Activated naive CD4-positive, alpha-beta T cell treated with Interleukin-2 at 50 U/mL for 16 hours (primary cell): ENCODE results near the gene CNKSR1.

Source experiments
- DNase-seq: peaks from one replicate; pipeline ENCODE4 v3.0.0-alpha.2; 2020

Gene CNKSR1

DNA sequence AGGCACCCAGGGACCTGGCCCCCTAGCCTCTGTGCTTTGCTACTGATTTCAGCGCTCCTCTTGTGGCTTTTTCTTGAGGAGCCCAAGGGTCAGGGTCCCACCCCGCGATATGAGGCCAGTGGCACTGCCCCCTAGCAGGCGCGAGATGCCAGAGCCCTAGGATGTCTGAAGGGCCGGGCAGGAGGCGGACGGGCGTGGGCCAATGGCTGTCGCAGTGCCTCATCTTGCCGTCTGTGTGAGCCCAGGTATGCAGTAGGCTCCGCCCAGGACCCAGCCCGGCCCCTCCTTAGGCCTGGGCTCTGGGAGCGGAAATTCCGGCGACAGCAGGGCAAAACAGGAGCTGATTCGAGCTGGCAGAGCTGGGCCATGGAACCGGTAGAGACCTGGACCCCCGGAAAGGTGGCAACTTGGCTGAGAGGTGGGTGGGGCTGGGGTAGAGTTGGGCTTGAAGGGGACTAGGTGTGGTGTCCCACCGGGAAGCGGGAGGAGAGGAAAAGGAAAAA lies at the start of gene CNKSR1:
CNKSR1 (plus strand) TSS at position 310 of the 503 bp plus-strand sequence; CDS start at position 367, 57 bp downstream.
- DNase-seq = no peak

DNA sequence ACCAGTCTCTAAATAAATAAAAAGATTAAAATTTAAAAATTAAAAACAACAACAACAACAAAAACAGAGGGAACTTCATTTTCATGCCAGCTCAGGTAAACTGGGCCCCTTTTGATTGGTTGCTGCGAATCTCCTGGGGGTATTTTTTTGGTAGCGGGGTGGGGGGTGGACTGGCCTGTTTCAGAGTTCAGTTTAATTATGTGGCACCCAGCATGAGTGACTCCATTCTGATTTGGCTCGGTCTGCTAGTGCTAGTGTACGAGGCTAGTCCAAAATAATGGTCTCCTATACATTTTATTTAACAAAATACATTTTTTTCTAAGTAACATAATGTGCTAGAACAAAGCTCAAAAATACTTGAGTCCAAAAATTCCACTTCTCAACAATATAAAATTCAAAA lies 47.5 kb upstream of the CNKSR1 start:
- no peak for DNase-seq

- DNase-seq = no peak
Observed at GRCh38 chr1:26130695-26131094, 46.6 kb upstream of the CNKSR1 start.

DNA sequence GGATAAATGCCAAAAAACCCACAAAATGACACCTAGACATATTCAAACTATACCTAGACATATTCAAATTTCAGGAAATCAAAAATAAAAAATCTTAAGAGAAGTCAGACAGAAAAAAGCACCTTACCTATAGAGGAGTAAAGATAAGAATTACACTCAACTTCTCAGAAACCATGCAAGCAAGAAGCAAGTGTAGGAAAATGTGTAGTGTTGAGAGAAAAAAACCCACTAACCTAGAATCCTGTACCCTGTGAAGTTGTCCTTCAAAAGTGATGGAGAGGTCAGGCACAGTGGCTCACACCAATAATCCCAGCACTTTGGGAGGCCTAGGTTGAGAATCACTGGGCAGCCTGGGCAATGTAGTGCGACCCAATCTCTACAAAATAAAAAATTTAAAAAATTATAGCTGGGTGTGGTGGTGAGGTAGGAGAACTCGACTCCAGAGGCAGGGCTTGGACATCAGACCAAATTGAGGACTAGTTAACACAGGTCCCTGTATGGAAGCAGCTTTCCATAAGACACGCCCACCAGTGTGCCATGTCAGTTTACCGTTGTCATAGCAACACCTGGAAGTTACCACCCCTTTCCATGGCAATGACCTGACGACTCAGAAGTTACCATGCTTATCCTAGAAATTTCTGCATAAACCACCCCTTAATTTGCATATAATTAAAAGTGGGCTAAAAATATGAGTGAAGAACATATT lies 45.0 kb upstream of the CNKSR1 start:
- no peak for DNase-seq

DNA sequence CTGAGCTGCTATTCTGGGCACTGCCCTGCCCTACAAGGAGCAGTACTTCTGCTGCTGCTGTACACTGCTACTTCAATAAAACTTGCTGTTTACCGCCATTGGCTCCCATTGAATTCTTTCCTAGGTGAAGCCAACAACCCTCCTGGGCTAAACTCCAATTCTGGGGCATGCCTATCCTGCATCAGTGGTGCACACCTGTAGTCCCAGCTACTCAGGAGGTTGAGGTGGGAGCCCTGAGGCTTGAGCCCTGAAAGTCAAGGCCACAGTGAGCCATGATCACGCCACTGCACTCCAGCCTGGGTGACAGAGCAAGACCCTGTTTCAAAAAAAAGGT lies 44.5 kb upstream of the CNKSR1 start:
- no peak for DNase-seq

DNA sequence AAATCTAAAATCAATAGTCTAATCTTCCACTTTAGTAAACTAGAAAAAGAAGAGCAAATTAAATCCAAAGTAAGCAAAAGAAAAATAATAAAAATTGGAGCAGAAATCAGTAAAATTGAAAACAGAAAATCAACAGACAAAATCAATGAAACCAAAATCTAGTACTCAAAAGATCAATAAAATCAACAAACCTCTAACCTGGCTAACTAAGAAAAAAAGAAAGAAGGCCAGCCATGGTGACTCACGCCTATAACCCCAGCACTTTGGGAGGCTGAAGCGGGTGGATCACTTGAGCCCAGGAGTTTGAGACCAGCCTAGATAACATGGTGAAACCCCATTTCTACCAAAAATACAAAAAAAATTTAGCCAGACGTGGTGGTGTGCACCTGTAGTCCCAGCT lies 42.8 kb upstream of the CNKSR1 start:
- no peak for DNase-seq

DNA sequence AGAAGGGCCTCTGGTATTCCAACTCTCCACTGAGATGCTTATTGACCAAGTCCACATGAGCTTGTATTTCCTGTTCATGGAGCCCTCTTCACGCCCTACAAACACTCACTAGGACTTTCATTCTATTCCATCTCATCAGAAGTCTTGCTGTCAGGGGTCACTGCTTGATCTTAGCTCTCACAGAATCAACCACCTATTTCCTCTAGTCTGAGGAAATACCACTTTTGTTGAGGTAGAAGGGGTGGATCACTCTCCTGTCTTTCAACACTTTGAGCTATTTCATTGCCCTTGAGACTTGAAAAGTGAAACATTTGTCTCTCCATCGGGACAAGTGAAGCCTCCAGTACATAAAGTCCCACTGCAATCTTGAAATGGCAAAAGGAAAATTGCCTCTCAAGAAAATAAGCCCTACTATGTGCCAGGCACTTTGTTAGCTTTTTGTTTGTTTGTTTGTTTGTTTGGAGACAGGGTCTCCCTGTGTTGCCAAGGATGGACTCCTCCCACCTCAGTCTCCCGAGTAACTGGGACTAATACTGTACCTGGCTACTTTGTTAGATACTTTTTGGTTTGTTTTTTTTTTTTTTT lies 38.2 kb upstream of the CNKSR1 start:
- no peak for DNase-seq

DNA sequence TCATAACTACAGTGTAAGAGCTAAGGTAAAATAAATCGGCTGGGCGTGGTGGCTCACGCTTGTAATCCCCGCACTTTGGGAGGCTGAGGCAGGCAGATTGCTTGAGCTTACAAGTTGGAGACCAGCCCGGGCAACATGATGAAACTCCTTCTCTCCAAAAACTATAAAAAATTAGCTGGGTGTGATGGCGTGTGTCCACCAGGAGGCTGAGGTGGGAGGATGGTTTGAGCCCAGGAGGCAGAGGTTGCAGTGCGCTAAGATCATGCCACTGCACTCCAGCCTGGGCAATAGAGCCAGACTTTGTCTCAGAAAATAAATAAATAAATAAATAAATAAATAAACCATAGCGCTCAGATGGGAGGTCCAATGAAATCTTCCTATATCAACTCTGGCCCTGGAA lies 35.1 kb upstream of the CNKSR1 start:
- no peak for DNase-seq

DNA sequence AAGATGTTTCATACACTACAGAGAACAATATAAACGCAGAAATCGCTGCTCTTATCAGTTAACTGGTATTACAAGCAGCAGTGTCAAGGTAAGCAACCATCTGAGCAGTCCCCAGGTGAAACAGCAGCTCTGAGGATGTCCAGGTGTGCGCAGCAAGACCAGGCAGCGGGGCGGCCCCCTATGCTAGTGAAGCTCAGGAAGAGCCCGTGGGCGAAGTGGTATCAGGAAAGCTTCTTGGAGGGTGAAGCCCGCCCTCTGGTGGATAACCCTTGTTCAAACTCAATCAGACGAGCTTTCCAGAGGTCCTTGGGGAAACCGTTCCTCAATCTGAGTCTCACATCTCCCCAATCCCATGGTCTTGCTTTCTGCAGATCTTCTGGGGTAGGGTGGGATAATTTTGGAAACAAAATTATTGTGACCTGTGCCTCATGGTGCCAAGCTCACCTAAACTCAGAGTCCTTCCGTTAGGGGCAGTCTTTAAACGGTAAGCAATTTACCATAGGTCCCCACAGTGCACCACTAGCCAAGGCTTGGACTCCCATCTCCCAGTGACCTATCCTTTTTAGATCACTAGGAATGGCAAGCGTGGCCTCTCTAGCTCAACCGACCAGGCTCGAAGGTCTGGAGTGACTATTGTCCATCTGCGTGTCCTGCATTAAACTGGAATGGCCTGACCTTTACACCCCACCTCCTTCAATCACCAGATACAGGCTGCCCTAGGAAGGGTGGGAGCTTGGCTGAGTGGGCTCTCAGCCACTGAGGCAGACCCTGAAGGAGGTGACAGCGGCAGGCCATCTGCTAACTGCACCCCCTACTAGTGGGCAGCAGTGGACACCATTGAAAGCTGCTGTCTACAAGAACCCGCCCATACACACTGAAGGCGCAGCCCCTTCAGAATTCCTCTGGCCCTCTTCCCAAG lies 32.0 kb upstream of the CNKSR1 start:
- peak; percentile 70 for DNase-seq

DNA sequence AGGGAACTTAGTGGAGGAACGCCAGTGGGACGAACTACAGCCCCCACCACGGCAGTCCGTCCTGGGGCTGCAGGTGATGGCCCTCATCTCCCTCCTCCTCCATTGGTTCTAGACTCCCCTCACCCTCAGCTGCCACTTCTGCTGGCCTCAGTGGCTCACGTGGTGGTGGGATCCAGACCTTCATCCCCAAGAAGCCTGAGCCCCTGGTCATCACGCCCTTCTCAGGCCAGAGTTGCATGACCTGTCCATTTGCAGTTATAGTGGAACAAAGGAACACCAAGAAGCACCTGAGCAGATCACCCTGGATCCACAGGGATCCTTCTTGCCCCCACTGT lies 31.4 kb upstream of the CNKSR1 start:
- no peak for DNase-seq

GRCh38 chr1:26148887-26149286 lies 28.4 kb upstream of the CNKSR1 start:
- DNase-seq = no peak

- no peak for DNase-seq
Observed at GRCh38 chr1:26153966-26154532, 23.2 kb upstream of the CNKSR1 start.

DNA sequence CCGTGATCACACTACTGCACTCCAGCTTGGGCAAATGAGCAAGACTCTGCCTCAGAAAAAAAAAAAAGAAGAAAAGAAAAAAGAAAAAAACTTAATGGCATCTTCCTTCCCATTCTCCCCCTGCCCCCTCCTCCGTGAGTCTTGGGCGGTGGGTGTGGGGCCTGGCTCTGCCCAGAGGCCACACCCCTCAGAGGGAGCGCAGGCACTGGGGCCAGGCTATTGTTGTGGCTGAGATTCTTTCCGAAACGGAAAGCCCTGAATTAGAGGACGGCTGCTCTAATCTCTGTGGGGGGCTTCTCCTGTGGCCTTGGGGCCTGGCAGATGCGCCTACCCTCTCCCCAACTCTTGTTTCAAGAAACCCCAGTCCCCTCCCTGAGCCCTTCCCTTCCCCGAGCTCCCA lies 22.5 kb upstream of the CNKSR1 start:
- no peak for DNase-seq

DNA sequence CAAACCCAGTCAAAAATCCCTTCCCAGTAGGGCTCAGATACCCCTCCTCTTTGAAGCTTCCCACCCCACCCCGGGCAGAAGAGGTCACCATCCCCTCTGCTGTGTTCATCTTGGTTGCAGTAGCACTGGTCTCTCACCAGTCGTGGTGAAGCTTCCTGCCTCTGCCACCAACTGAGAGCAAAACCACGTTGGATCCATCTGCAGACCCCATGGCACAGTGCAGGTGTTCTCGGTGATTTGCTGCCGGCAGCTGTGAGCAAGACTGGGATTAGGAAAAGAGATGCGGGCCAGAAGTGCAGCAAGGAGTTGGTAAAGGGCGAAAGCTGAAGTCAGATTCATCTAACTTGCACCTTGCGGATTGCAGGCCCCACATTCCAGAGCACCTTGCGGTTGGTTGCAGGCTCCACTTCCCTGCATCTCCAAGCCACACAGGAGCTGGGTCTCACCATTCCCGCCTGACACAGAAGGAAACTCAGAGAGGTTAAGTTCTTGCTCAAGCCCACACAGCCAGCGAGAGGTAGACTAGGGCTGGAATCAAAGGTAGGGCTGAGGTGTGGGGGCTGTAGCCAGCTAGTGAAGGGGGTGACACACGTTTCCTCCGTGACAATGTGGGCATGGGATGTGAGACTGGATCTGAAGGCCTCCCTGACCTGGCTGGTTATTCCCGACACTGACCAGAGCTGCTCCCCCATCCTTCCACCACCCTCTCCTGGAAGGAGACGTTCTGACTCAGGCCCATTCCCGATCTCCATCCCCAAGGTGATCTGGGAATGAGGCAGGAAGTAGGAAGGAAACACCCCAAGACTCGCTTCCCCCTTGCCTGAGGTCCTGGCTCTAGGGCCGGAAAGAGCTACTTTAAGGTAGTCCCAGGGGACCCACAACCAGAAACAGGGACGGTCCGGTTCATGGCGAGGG lies 21.7 kb upstream of the CNKSR1 start:
- DNase-seq = no peak

DNA sequence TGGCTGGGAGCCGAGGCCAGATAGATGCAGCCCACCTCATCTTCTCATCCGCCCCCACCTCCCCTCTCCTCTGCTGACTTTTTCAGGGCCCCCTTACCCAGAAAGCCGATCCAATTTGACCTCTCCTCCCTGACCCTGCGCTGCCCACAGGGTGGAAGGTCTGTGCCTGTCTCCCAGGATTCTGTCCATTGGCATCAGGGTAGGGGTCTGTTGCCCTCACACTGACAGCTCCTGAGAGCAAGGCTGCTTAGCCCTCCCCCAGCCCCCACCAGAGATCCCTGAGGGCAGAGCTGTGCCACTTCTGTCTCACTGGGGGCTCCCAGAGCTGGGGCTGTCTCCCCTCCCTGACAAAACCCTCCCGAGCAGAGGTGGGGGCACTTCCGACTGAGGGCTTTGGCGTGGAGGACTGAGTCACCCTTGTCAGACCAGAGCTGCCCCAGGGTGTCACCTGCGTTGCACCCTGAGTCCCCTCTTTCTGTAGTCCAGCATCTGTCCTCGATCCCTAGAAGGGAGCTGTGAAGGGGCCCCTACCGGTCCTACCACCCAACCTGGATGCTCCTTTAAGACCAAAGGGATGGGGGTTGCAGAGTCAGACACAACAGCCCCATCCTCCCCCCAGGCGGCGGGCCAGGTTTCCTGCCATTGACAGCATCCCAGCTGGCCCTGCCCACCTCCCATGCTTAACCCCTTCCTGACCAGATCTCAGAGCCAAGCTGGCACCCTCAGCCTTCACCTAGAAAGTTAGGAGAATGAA lies 20.8 kb upstream of the CNKSR1 start:
- no peak for DNase-seq

DNA sequence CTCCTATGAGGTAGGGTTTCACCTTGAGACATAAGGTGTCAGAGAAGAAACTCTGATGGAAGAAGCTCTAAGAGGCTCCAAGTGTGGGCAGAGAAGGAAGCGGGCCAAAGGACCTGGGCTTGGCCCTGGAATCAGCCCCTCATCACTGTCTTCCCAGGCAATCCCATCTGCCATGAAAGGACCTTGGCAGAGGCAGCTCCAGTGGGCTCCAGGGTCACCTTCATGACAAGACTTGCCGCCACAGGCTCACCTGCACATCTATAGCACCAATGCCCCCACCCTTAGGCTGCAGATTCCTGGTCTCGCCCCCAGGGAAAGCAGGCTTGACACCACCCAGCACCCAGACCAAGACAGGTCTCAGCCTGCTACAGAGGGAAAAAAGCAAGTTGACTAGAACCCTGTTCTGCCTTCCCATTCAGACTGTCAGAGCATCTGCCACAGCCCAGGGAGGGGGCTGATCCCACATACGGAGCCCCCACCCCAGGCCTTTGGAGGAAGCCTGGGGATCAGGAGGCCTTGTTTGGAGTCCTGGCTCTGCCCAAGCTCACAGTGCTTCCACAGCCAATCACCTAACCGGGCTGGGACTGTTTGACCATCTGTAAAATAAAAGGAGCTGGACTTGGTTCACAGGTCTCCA lies 18.9 kb upstream of the CNKSR1 start:
- DNase-seq = no peak

DNA sequence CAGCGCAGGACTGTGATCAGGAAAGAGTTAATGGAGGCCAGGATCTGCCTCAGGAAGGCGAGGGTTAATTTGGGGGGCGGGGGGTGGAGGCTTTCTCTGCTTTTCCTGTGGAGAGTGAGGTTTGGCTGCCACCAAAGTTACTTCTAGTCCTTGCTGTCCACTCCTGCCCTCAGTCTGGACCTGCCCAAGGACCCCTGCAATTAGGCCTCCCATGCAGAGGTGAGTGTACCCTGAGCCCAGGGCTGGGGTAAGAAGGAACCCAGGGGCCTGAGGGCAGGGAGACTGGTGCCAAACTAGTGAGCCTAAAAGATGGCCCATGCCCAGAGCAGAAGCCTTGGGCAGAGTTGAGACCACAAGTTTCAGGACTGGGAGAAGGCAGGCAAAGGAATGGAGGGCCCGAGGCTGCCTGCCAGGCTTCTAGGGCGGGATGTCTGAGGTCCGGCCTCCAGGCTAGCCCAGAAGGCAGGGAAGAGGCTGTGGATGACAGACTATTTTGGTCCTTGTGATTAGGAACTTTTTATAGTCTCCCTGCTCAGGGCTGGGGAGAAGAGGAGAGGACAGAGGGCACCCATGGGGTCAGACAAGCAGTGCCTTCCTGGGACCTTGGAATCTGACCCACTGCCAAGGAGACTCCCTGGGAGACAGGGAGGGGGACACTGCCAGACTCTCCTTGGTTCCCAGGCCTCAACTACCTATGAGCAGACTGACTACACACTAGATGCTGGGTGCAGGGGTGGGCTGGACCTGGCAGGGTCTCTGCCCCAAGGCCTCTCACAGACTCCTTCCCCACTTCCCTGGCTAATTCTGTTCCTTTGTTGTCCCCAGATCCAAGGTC lies 18.2 kb upstream of the CNKSR1 start, which contains the start of gene FAM110D:
FAM110D (plus strand) TSS at position 172 of the 835 bp plus-strand sequence. CDS start 2,213 bp downstream, outside the sequence.
- no peak for DNase-seq

GRCh38 chr1:26159743-26160039 lies 17.6 kb upstream of the CNKSR1 start:
- DNase-seq = no peak

DNA sequence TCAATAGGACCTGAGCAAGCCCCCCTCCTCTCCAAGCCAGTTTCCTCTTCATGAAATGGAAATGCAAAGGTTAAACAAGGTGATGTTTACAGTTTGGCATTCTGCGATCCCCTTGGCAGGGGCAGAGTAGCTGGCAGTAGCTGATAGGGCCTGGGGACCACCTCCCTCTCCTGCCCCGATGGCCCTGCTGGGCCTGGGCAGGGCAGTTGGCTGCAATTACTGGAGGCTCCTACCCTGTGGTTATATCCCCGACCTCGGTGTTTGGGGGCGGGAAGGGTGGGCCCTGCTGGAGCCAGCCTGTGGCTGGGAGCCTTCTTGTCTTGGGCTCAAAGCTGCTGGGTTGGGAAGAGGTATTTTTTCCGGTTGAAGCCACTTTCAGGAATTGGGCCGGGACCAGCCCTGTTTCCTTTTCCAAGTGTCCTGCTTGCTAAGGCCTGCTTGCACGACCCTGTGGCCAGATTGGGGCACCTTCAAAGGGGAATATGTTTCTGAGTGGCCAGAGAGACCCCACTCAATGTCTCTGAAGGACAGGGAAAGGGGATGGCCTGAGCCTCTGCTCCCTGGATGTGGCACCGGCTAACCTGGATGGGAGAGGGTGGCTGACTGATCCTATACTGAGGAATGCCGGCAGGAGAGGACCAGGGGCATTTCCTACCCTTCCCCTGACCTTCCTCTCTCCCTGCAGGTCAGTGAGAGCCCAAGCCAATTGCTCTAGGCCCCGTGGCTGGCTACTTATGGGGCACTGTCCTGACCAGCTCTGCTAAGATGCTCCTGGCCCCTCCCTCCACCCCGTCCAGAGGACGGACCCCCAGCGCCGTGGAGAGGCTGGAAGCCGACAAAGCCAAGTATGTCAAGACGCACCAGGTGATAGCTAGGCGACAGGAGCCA lies 16.5 kb upstream of the CNKSR1 start:
- DNase-seq = no peak
